ENCODE data around the gene ARRDC5.
A peak's percentile ranks its signal among the peaks of the same experiment; 100 is the strongest.

- no peak for TF ChIP-seq REST (IDR thresholded peaks at IDR 0.05; ENCODE audit: low read depth, low read length)
- TF ChIP-seq POLR2AphosphoS5 (IDR thresholded peaks at IDR 0.05; ENCODE audit: low read depth, low read length), result peak; percentile 48
- TF ChIP-seq CTCF (IDR thresholded peaks at IDR 0.05), result no peak
- no peak for TF ChIP-seq CHD2 (IDR thresholded peaks at IDR 0.05; ENCODE audit: low read length, partially characterized antibody)
- no peak for TF ChIP-seq RAD21 (IDR thresholded peaks at IDR 0.05; ENCODE audit: low read length)
- no peak for TF ChIP-seq FOXJ3 (CRISPR knock-in tag; IDR thresholded peaks at IDR 0.05)
- TF ChIP-seq MEF2A (IDR thresholded peaks at IDR 0.05; ENCODE audit: borderline replicate concordance, low read depth), result no peak
- no peak for TF ChIP-seq TEAD4 (IDR thresholded peaks at IDR 0.05; ENCODE audit: borderline replicate concordance, insufficient read depth)
- TF ChIP-seq MAX (IDR thresholded peaks at IDR 0.05; ENCODE audit: low read depth), result peak; percentile 94
- no peak for TF ChIP-seq RXRA (IDR thresholded peaks at IDR 0.05; ENCODE audit: borderline replicate concordance, low read depth)
- TF ChIP-seq, protein P1, sequence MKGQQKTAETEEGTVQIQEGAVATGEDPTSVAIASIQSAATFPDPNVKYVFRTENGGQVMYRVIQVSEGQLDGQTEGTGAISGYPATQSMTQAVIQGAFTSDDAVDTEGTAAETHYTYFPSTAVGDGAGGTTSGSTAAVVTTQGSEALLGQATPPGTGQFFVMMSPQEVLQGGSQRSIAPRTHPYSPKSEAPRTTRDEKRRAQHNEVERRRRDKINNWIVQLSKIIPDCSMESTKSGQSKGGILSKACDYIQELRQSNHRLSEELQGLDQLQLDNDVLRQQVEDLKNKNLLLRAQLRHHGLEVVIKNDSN (IDR thresholded peaks at IDR 0.05; ENCODE audit: borderline replicate concordance, low read depth), result no peak
- TF ChIP-seq NFIC (IDR thresholded peaks at IDR 0.05; ENCODE audit: borderline replicate concordance), result no peak
- TF ChIP-seq SMC3 (IDR thresholded peaks at IDR 0.05; ENCODE audit: low read depth, low read length), result no peak
- TF ChIP-seq, protein P2, sequence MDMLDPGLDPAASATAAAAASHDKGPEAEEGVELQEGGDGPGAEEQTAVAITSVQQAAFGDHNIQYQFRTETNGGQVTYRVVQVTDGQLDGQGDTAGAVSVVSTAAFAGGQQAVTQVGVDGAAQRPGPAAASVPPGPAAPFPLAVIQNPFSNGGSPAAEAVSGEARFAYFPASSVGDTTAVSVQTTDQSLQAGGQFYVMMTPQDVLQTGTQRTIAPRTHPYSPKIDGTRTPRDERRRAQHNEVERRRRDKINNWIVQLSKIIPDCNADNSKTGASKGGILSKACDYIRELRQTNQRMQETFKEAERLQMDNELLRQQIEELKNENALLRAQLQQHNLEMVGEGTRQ (IDR thresholded peaks at IDR 0.05; ENCODE audit: borderline replicate concordance, low read depth, low read length), result no peak
Observed at GRCh38 chr19:4910594-4911281, 8.0 kb upstream of the ARRDC5 start.

Measured in SK-N-SH (cell line).